Measurements from ENCODE around the gene PLA2G4F.

GRCh38 chr15:42191610-42192346 is 35.3 kb upstream of the PLA2G4F start:
- TF ChIP-seq, protein P1, sequence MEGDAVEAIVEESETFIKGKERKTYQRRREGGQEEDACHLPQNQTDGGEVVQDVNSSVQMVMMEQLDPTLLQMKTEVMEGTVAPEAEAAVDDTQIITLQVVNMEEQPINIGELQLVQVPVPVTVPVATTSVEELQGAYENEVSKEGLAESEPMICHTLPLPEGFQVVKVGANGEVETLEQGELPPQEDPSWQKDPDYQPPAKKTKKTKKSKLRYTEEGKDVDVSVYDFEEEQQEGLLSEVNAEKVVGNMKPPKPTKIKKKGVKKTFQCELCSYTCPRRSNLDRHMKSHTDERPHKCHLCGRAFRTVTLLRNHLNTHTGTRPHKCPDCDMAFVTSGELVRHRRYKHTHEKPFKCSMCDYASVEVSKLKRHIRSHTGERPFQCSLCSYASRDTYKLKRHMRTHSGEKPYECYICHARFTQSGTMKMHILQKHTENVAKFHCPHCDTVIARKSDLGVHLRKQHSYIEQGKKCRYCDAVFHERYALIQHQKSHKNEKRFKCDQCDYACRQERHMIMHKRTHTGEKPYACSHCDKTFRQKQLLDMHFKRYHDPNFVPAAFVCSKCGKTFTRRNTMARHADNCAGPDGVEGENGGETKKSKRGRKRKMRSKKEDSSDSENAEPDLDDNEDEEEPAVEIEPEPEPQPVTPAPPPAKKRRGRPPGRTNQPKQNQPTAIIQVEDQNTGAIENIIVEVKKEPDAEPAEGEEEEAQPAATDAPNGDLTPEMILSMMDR (conservative IDR thresholded peaks at IDR 0.05; ENCODE audit: low read length), result no peak
- no peak for TF ChIP-seq EZH2phosphoT487 (IDR thresholded peaks at IDR 0.05; ENCODE audit: borderline replicate concordance, low read depth, low read length)

Data from OCI-LY7 (cell line).